HepG2 (cell line): ENCODE results near the gene FBXO41. TPM values are rescaled to one million over a fixed set of nuclear protein-coding genes. Genes with fewer than 3 reads are reported as not detected.

Source experiments
- BORCS8-MEF2B ChIP-seq: sonication (generic); formaldehyde crosslinking; IDR thresholded peaks from 2 replicates; pipeline ENCODE4 v1.8.0; 2022; ENCODE audit warnings: mild to moderate bottlenecking, missing genetic modification reagents
- CBX1 ChIP-seq: IDR thresholded peaks from one replicate; pipeline ENCODE4 v1.6.1; 2016; ENCODE audit warnings: antibody characterized with exemption, low read depth
- EZH2 ChIP-seq: conservative IDR thresholded peaks from 2 replicates; pipeline ENCODE4 v1.6.1; 2012; ENCODE audit warnings: mild to moderate bottlenecking, low read depth, low read length, moderate library complexity
- FOXO1 ChIP-seq: sonication (generic); formaldehyde crosslinking; IDR thresholded peaks from 2 replicates; pipeline ENCODE4 v1.4.0; 2020; ENCODE audit warnings: missing genetic modification reagents
- HNRNPLL ChIP-seq: fragments of 200-400 bp; formaldehyde crosslinking; IDR thresholded peaks from 2 replicates; pipeline ENCODE4 v1.6.1; 2017; ENCODE audit warnings: mild to moderate bottlenecking, low read depth, low read length; ENCODE audit not compliant: poor library complexity, severe bottlenecking
- JUN ChIP-seq: sonication (generic); formaldehyde crosslinking; IDR thresholded peaks from 2 replicates; pipeline ENCODE4 v1.4.0; 2020; ENCODE audit warnings: mild to moderate bottlenecking, missing genetic modification reagents
- JUND ChIP-seq: sonication (generic); formaldehyde crosslinking; IDR thresholded peaks from 2 replicates; pipeline ENCODE4 v1.8.0; 2022; ENCODE audit warnings: mild to moderate bottlenecking, missing genetic modification reagents
- NR2C2 ChIP-seq: sonication (generic); formaldehyde crosslinking; IDR thresholded peaks from 2 replicates; pipeline ENCODE4 v1.4.0; 2020; ENCODE audit warnings: missing genetic modification reagents, mild to moderate bottlenecking, moderate library complexity, borderline replicate concordance
- POLR2AphosphoS2 ChIP-seq: IDR thresholded peaks from 2 replicates; pipeline ENCODE4 v1.6.1; 2011; ENCODE audit warnings: low read depth, low read length, improper control_type of control experiment
- SMC3 ChIP-seq: IDR thresholded peaks from 2 replicates; pipeline ENCODE4 v1.6.1; 2011; ENCODE audit warnings: low read length, improper control_type of control experiment
- SP140L ChIP-seq: sonication (generic); formaldehyde crosslinking; IDR thresholded peaks from 2 replicates; pipeline ENCODE4 v1.4.0; 2020; ENCODE audit warnings: missing genetic modification reagents, borderline replicate concordance
- TAF15 ChIP-seq: fragments of 200-400 bp; formaldehyde crosslinking; IDR thresholded peaks from one replicate; pipeline ENCODE4 v1.6.1; 2018; ENCODE audit warnings: mild to moderate bottlenecking, low read depth, low read length; ENCODE audit not compliant: poor library complexity, severe bottlenecking
- TBX2 ChIP-seq: sonication (generic); formaldehyde crosslinking; IDR thresholded peaks from 2 replicates; pipeline ENCODE4 v1.5.0; 2020; ENCODE audit warnings: missing genetic modification reagents, mild to moderate bottlenecking, borderline replicate concordance
- U2AF2 ChIP-seq: fragments of 200-400 bp; formaldehyde crosslinking; IDR thresholded peaks from 2 replicates; pipeline ENCODE4 v1.6.1; 2017; ENCODE audit warnings: low read depth, mild to moderate bottlenecking, low read length
- YY1 ChIP-seq: IDR thresholded peaks from 2 replicates; pipeline ENCODE4 v1.6.1; 2011; ENCODE audit warnings: low read length, low read depth, moderate library complexity, mild to moderate bottlenecking; ENCODE audit not compliant: insufficient read depth, insufficient replicate concordance
- ZBTB38 ChIP-seq: sonication (generic); formaldehyde crosslinking; IDR thresholded peaks from 2 replicates; pipeline ENCODE4 v1.5.1; 2020; ENCODE audit warnings: mild to moderate bottlenecking, missing genetic modification reagents
- ZUFSP ChIP-seq: sonication (generic); formaldehyde crosslinking; IDR thresholded peaks from 2 replicates; pipeline ENCODE4 v1.9.0; 2021; ENCODE audit warnings: missing genetic modification reagents, mild to moderate bottlenecking, borderline replicate concordance
- ZXDC ChIP-seq: sonication (generic); formaldehyde crosslinking; IDR thresholded peaks from 2 replicates; pipeline ENCODE4 v1.5.0; 2020; ENCODE audit warnings: mild to moderate bottlenecking, missing genetic modification reagents
- polyA plus RNA-seq, 8 experiments: library from polyadenylated mRNA; depleted of rRNA in 3 of 8; stranded (reverse) in 7 of 8; unstranded in 1 of 8; fragments of >200 nt; fragmentation: Illumina TruSeq in 4 of 8; extraction: Trizol in 4 of 8; gene quantifications; 2 replicates each; pipeline versions ENCODE4 v1.2.1 to v1.2.3, GENCODE V29; 2011 to 2016; ENCODE audit warnings: low read depth in 4 of 8, missing spikeins in 1 of 8, mixed read lengths in 1 of 8; ENCODE audit not compliant: insufficient read depth in 1 of 8
- total RNA-seq, 5 experiments: library from RNA; depleted of rRNA; stranded (reverse); fragments of >200 nt; fragmentation: Illumina TruSeq; extraction: Trizol; gene quantifications; 2 replicates each; pipeline ENCODE4 v1.2.3, GENCODE V29; 2016; ENCODE audit warnings: low read depth in 1 of 5
- TF ChIP-seq, protein P1 (sequence below): sonication (generic); formaldehyde crosslinking; IDR thresholded peaks from 2 replicates; pipeline ENCODE4 v1.5.0; 2020; ENCODE audit warnings: missing genetic modification reagents
- TF ChIP-seq, protein P2 (sequence below): sonication (generic); formaldehyde crosslinking; IDR thresholded peaks from 2 replicates; pipeline ENCODE4 v1.4.0; 2020; ENCODE audit warnings: missing genetic modification reagents, borderline replicate concordance
- TF ChIP-seq, protein P3 (sequence below): sonication (generic); formaldehyde crosslinking; IDR thresholded peaks from 2 replicates; pipeline ENCODE4 v1.4.0; 2020; ENCODE audit warnings: mild to moderate bottlenecking, low read depth, missing genetic modification reagents

The FBXO41 gene
- total and polyA plus RNA-seq, 2 of the 13 experiments (the other 11 are each of a cell fraction or from before 2014, with no cell fraction given), result 4.2 to 10.3 TPM

GRCh38 chr2:73233154-73233931 is 50.9 kb downstream of the FBXO41 start, which contains the start of gene PRADC1 (continued):
- TF ChIP-seq ZXDC (CRISPR knock-in tag) (0 out of 2 replicates have a peak, but pooled peaks have one; percentile 63), SP140L (CRISPR knock-in tag) (no peak; the same call in 1 of the 2 replicates), JUN (CRISPR knock-in tag) (peak; percentile 54; the same call in 1 of the 2 replicates), JUND (CRISPR knock-in tag) (0 out of 2 replicates have a peak, but pooled peaks have one; percentile 25), TBX2 (CRISPR knock-in tag) (peak; percentile 80), NR2C2 (CRISPR knock-in tag) (0 out of 2 replicates have a peak, but pooled peaks have one; percentile 28), FOXO1 (CRISPR knock-in tag) (peak; percentile 68), BORCS8-MEF2B (CRISPR knock-in tag) (peak; percentile 65), SMC3 (no peak), EZH2 (no peak), TAF15 (no peak), ZBTB38 (CRISPR knock-in tag) (no peak; the same call in 1 of the 2 replicates), CBX1 (peak; percentile 95), HNRNPLL (peak; percentile 74), POLR2AphosphoS2 (no peak), U2AF2 (no peak), ZUFSP (CRISPR knock-in tag) (no peak), YY1 (peak; percentile 38)
- TF ChIP-seq, protein P1, sequence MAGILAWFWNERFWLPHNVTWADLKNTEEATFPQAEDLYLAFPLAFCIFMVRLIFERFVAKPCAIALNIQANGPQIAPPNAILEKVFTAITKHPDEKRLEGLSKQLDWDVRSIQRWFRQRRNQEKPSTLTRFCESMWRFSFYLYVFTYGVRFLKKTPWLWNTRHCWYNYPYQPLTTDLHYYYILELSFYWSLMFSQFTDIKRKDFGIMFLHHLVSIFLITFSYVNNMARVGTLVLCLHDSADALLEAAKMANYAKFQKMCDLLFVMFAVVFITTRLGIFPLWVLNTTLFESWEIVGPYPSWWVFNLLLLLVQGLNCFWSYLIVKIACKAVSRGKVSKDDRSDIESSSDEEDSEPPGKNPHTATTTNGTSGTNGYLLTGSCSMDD (CRISPR knock-in tag), result no peak
- TF ChIP-seq, protein P2, sequence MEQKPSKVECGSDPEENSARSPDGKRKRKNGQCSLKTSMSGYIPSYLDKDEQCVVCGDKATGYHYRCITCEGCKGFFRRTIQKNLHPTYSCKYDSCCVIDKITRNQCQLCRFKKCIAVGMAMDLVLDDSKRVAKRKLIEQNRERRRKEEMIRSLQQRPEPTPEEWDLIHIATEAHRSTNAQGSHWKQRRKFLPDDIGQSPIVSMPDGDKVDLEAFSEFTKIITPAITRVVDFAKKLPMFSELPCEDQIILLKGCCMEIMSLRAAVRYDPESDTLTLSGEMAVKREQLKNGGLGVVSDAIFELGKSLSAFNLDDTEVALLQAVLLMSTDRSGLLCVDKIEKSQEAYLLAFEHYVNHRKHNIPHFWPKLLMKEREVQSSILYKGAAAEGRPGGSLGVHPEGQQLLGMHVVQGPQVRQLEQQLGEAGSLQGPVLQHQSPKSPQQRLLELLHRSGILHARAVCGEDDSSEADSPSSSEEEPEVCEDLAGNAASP (CRISPR knock-in tag), result 0 out of 2 replicates have a peak, but pooled peaks have one; percentile 15
- TF ChIP-seq, protein P3, sequence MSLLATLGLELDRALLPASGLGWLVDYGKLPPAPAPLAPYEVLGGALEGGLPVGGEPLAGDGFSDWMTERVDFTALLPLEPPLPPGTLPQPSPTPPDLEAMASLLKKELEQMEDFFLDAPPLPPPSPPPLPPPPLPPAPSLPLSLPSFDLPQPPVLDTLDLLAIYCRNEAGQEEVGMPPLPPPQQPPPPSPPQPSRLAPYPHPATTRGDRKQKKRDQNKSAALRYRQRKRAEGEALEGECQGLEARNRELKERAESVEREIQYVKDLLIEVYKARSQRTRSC (CRISPR knock-in tag), result peak; percentile 44; the same call in 1 of the 2 replicates
